HL-60 (cell line): ENCODE results near the gene AMACR.

Source experiments
- DNase-seq, 2 experiments: peaks; one replicate each; pipeline ENCODE4 v3.0.0-alpha.2; 2010 to 2020; ENCODE audit warnings: low read depth in 1 of 2, low spot score in 1 of 2
- H3K27ac ChIP-seq: fragments of 250-450 bp; sonication (Bioruptor Pico); replicated peaks from 2 replicates; pipeline ENCODE4 v1.5.1; 2020; ENCODE audit warnings: mild to moderate bottlenecking, moderate library complexity
- H3K27me3 ChIP-seq: fragments of 250-450 bp; sonication (Bioruptor Pico); 2 replicates; pipeline ENCODE4 v1.5.1; 2021; ENCODE audit warnings: mild to moderate bottlenecking, moderate library complexity; ENCODE audit not compliant: insufficient read depth, poor library complexity, severe bottlenecking
- H3K4me3 ChIP-seq: replicated peaks from 2 replicates; pipeline ENCODE4 v1.5.1; 2011; ENCODE audit warnings: mild to moderate bottlenecking, control low read depth, low read length; ENCODE audit not compliant: insufficient read depth
- GABPA ChIP-seq: IDR thresholded peaks from 2 replicates; pipeline ENCODE4 v1.6.1; 2012; ENCODE audit warnings: low read depth
- POLR2AphosphoS5 ChIP-seq: IDR thresholded peaks from 2 replicates; pipeline ENCODE4 v1.6.1; 2012; ENCODE audit warnings: low read depth
- SPI1 ChIP-seq: IDR thresholded peaks from 2 replicates; pipeline ENCODE4 v1.6.1; 2012; ENCODE audit warnings: low read depth, mild to moderate bottlenecking, borderline replicate concordance
- TF ChIP-seq, protein P1 (sequence below): IDR thresholded peaks from one replicate; pipeline ENCODE4 v1.5.1; 2011; ENCODE audit warnings: low read length, control low read depth, inconsistent platforms; ENCODE audit not compliant: insufficient read depth
- TF ChIP-seq, protein P2 (sequence below): IDR thresholded peaks from 2 replicates; pipeline ENCODE4 v1.6.1; 2012; ENCODE audit warnings: low read depth; ENCODE audit not compliant: insufficient replicate concordance

AMACR gene

DNA sequence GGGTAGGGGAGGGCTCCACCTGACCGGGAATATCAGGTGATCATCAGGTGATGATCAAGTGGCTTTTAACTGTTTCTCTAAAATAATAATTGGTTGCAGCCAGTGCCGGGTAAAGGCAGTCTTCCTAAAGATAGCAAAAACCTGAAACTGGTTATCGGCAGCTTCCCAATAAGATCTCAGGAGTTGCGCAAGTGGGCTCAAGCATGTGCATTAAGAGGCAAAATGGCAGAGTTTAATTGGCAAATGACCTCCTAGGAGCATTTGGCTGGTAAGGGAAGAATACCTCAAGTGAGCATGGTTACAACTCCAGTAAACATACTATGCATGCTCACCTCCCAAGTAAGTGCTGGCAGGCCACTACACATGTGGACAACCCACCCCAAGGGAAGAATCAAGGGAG lies 31.0 kb upstream of the AMACR start:
- H3K27ac ChIP-seq = no peak overlapping the region
- no peak for DNase-seq
- H3K27me3 ChIP-seq = no peaks in the 10 kb centered on the region
- no peak overlapping the region for H3K4me3 ChIP-seq
- TF ChIP-seq POLR2AphosphoS5 = no peak
- TF ChIP-seq, protein P1, sequence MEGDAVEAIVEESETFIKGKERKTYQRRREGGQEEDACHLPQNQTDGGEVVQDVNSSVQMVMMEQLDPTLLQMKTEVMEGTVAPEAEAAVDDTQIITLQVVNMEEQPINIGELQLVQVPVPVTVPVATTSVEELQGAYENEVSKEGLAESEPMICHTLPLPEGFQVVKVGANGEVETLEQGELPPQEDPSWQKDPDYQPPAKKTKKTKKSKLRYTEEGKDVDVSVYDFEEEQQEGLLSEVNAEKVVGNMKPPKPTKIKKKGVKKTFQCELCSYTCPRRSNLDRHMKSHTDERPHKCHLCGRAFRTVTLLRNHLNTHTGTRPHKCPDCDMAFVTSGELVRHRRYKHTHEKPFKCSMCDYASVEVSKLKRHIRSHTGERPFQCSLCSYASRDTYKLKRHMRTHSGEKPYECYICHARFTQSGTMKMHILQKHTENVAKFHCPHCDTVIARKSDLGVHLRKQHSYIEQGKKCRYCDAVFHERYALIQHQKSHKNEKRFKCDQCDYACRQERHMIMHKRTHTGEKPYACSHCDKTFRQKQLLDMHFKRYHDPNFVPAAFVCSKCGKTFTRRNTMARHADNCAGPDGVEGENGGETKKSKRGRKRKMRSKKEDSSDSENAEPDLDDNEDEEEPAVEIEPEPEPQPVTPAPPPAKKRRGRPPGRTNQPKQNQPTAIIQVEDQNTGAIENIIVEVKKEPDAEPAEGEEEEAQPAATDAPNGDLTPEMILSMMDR = no peak
- no peak for TF ChIP-seq GABPA
- TF ChIP-seq, protein P2, sequence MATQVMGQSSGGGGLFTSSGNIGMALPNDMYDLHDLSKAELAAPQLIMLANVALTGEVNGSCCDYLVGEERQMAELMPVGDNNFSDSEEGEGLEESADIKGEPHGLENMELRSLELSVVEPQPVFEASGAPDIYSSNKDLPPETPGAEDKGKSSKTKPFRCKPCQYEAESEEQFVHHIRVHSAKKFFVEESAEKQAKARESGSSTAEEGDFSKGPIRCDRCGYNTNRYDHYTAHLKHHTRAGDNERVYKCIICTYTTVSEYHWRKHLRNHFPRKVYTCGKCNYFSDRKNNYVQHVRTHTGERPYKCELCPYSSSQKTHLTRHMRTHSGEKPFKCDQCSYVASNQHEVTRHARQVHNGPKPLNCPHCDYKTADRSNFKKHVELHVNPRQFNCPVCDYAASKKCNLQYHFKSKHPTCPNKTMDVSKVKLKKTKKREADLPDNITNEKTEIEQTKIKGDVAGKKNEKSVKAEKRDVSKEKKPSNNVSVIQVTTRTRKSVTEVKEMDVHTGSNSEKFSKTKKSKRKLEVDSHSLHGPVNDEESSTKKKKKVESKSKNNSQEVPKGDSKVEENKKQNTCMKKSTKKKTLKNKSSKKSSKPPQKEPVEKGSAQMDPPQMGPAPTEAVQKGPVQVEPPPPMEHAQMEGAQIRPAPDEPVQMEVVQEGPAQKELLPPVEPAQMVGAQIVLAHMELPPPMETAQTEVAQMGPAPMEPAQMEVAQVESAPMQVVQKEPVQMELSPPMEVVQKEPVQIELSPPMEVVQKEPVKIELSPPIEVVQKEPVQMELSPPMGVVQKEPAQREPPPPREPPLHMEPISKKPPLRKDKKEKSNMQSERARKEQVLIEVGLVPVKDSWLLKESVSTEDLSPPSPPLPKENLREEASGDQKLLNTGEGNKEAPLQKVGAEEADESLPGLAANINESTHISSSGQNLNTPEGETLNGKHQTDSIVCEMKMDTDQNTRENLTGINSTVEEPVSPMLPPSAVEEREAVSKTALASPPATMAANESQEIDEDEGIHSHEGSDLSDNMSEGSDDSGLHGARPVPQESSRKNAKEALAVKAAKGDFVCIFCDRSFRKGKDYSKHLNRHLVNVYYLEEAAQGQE = no peak
- TF ChIP-seq SPI1 = no peak

DNA sequence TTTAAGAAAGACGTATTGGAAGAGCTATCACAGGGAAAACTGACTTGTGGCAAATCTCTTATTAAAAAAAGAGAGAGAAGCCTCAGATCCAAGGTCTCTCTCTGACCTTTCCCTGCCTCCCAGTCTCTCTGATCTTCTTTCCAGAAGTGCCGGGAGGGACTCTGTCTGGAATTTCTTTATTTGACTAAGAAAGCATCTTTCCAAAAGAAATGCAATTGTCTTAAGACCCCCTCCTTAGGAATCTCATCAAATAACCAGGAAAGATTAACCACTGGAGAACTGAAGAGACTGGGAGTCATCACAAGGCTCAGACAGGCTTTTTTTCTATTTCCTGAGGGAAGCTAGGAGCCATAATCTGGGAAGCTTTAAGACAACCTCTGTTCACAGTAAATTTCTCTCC lies 30.5 kb upstream of the AMACR start:
- no peak for TF ChIP-seq GABPA
- TF ChIP-seq, protein P1 = no peak
- TF ChIP-seq, protein P2 = no peak
- no peak for TF ChIP-seq POLR2AphosphoS5
- TF ChIP-seq SPI1 = no peak
- no peak overlapping the region for H3K27ac ChIP-seq
- DNase-seq = no peak
- H3K4me3 ChIP-seq = no peak overlapping the region
- no peaks in the 10 kb centered on the region for H3K27me3 ChIP-seq

DNA sequence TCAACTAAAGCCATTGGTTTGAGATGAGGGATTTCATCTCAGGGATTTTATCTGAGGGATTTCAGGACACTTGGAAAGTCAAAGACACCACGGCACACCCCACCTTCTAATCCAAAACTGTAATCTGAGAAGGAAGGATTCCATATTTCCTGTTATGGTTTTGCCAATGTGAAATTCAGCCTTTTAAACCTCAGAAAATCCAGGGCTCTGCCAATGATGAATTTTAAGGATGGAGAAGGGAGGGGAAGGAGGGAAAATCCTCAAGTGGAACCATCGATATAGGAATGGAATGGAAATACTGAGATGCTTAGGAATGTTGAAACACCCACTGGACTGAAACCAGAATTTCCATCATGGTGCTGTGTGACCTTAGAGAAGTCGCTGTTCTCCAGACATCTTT lies 29.9 kb upstream of the AMACR start:
- H3K27ac ChIP-seq = no peak overlapping the region
- no peak overlapping the region for H3K4me3 ChIP-seq
- DNase-seq = no peak
- TF ChIP-seq POLR2AphosphoS5 = no peak
- TF ChIP-seq, protein P2 = no peak
- TF ChIP-seq GABPA = no peak
- TF ChIP-seq SPI1 = no peak
- TF ChIP-seq, protein P1 = no peak
- no peaks in the 10 kb centered on the region for H3K27me3 ChIP-seq
